Glutamatergic neuron (in vitro differentiated cells): ENCODE measurements around the gene KCNAB2. TPM values are rescaled to one million over a fixed set of nuclear protein-coding genes. Genes with fewer than 3 reads are reported as not detected.

Experiments
- DNase-seq: peaks from one replicate; pipeline ENCODE4 v3.0.0; 2022
- H3K27ac Mint-ChIP-seq: one replicate; pipeline ENCODE4 v1.8.0; 2020; ENCODE audit warnings: mild to moderate bottlenecking, mixed read lengths, inconsistent platforms; ENCODE audit not compliant: unreplicated experiment
- H3K27me3 Mint-ChIP-seq: one replicate; pipeline ENCODE4 v1.8.0; 2020; ENCODE audit warnings: mild to moderate bottlenecking, moderate library complexity, mixed read lengths, inconsistent platforms; ENCODE audit not compliant: unreplicated experiment
- H3K36me3 Mint-ChIP-seq: one replicate; pipeline ENCODE4 v1.8.0; 2020; ENCODE audit warnings: mild to moderate bottlenecking, mixed read lengths, inconsistent platforms; ENCODE audit not compliant: unreplicated experiment
- H3K4me1 Mint-ChIP-seq: one replicate; pipeline ENCODE4 v1.8.0; 2020; ENCODE audit warnings: mild to moderate bottlenecking, low read depth, mixed read lengths, inconsistent platforms; ENCODE audit not compliant: unreplicated experiment
- H3K4me3 Mint-ChIP-seq: one replicate; pipeline ENCODE4 v1.8.0; 2020; ENCODE audit warnings: mild to moderate bottlenecking, mixed read lengths, inconsistent platforms; ENCODE audit not compliant: unreplicated experiment
- H3K9me3 Mint-ChIP-seq: one replicate; pipeline ENCODE4 v1.8.0; 2020; ENCODE audit warnings: mild to moderate bottlenecking, moderate library complexity, mixed read lengths, inconsistent platforms; ENCODE audit not compliant: unreplicated experiment
- CTCF ChIP-seq: fragments of 200-600 bp; sonication (generic); IDR thresholded peaks from one replicate; pipeline ENCODE4 v1.5.0; 2021; ENCODE audit not compliant: partially characterized antibody, unreplicated experiment
- total RNA-seq: library from RNA; stranded (reverse); fragmentation: NEBNext Ultra II Directional; extraction: Animal tissue kit (Norgen Biotek cat#: 25700); gene quantifications from one replicate; pipeline ENCODE4 v1.2.1, GENCODE V29; 2021; ENCODE audit not compliant: unreplicated experiment

KCNAB2 gene
- total RNA-seq, 1 donor from 2014 or later = 20.4 TPM

GRCh38 chr1:6030547-6031261 lies 15.0 kb upstream of the KCNAB2 start:
- Mint-ChIP-seq H3K9me3 (peaks cover 9% of the 10 kb centered on the region), H3K27me3 (peaks cover 4% of the 10 kb centered on the region), H3K27ac (no peak overlapping the region), H3K36me3 (no peaks in the 10 kb centered on the region), H3K4me1 (peaks cover 8% of the 10 kb centered on the region), H3K4me3 (no peak overlapping the region)
- TF ChIP-seq CTCF = no peak
- DNase-seq = no peak

GRCh38 chr1:6033124-6033523 lies 12.6 kb upstream of the KCNAB2 start:
- Mint-ChIP-seq H3K4me1 (peaks cover 12% of the 10 kb centered on the region), H3K27ac (no peak overlapping the region), H3K4me3 (peak overlapping the region; percentile 49), H3K9me3 (peaks cover 9% of the 10 kb centered on the region), H3K36me3 (no peaks in the 10 kb centered on the region), H3K27me3 (peaks cover 11% of the 10 kb centered on the region)
- DNase-seq = no peak
- TF ChIP-seq CTCF = no peak

- no peaks in the 10 kb centered on the region for H3K36me3 Mint-ChIP-seq
- peak; percentile 81 for DNase-seq
- peaks cover 9% of the 10 kb centered on the region for H3K9me3 Mint-ChIP-seq
- TF ChIP-seq CTCF = peak; percentile 88
- peaks cover 11% of the 10 kb centered on the region for H3K4me1 Mint-ChIP-seq
- H3K27me3 Mint-ChIP-seq = peaks cover 12% of the 10 kb centered on the region
- H3K4me3 Mint-ChIP-seq = no peak overlapping the region
- H3K27ac Mint-ChIP-seq = no peak overlapping the region
Observed at GRCh38 chr1:6033986-6034749, 11.5 kb upstream of the KCNAB2 start.

- no peak for DNase-seq
- Mint-ChIP-seq H3K36me3 (no peaks in the 10 kb centered on the region), H3K9me3 (peaks cover 9% of the 10 kb centered on the region), H3K27ac (no peak overlapping the region), H3K4me1 (peaks cover 15% of the 10 kb centered on the region), H3K27me3 (peaks cover 12% of the 10 kb centered on the region), H3K4me3 (no peak overlapping the region)
- no peak for TF ChIP-seq CTCF
Observed at GRCh38 chr1:6034750-6035096, 11.0 kb upstream of the KCNAB2 start.

- no peak for TF ChIP-seq CTCF
- DNase-seq = no peak
- Mint-ChIP-seq H3K4me3 (no peak overlapping the region), H3K36me3 (no peaks in the 10 kb centered on the region), H3K27ac (no peak overlapping the region), H3K9me3 (peaks cover 9% of the 10 kb centered on the region), H3K27me3 (peaks cover 12% of the 10 kb centered on the region), H3K4me1 (peaks cover 19% of the 10 kb centered on the region)
Observed at GRCh38 chr1:6035303-6035702, 10.4 kb upstream of the KCNAB2 start.
